GM23248 (cell line): ENCODE data around the gene ETV7.

Experiments
- EZH2 ChIP-seq: fragments of 200-600 bp; sonication (generic); IDR thresholded peaks from 2 replicates; pipeline ENCODE4 v1.6.1; 2018; ENCODE audit warnings: antibody characterized with exemption, mild to moderate bottlenecking; ENCODE audit not compliant: insufficient read depth, poor library complexity, severe bottlenecking
- EZH2phosphoT487 ChIP-seq: fragments of 200-600 bp; sonication (generic); IDR thresholded peaks from 2 replicates; pipeline ENCODE4 v1.6.1; 2018; ENCODE audit warnings: antibody characterized with exemption, moderate library complexity, mild to moderate bottlenecking, low read depth; ENCODE audit not compliant: insufficient read depth

GRCh38 chr6:36319436-36319762 lies 68.1 kb downstream of the ETV7 start:
- TF ChIP-seq EZH2phosphoT487 (no peak), EZH2 (no peak)
